HepG2 (cell line): Measurements from ENCODE around the gene TMEM236. TPM values are rescaled to one million over a fixed set of nuclear protein-coding genes. Genes with fewer than 3 reads are reported as not detected.

ENCODE experiments used
- ATAC-seq: fragments of 200-7000 bp; cut with Tn5 transposase; 3 replicates; pipeline ENCODE4 v1.9.1; 2020; ENCODE audit warnings: mild to moderate bottlenecking, moderate library complexity
- BruUV-seq: library from RNA; stranded (reverse); fragments of 400-500 nt; replicated peaks from 2 replicates; lab custom pipeline; 2021; lab: Mats Ljungman, UMichigan
- CTCF ChIA-PET: fragments of 300-600 bp; formaldehyde crosslinking; extraction: SDS; loops from one replicate; lab custom pipeline; 2021; ENCODE audit warnings: low total read pairs, inconsistent platforms, low intra/inter-chr PET ratio; lab: Yijun Ruan, JAX
- POLR2A ChIA-PET: fragments of 350-600 bp; sonication (Branson Sonifier 250); formaldehyde crosslinking; loops from one replicate; lab custom pipeline; 2020; ENCODE audit warnings: antibody characterized with exemption, inconsistent platforms; lab: Yijun Ruan, JAX
- DNase-seq: peaks from one replicate; pipeline ENCODE4 v3.0.0-alpha.2; 2015; ENCODE audit warnings: low spot score
- FAIRE-seq: peaks from 3 replicates; lab custom pipeline; 2011; peaks lifted over from hg19 to GRCh38; lab: Jason Lieb, UNC
- H2AFZ ChIP-seq: one replicate; pipeline ENCODE4 v1.6.1; 2011; ENCODE audit warnings: low read length, inconsistent platforms
- H3K27ac ChIP-seq: fragments of 300-600 bp; 3 replicates; pipeline ENCODE4 v1.8.0; 2011; ENCODE audit warnings: mixed run types, mild to moderate bottlenecking, mixed read lengths, low read length, inconsistent platforms; ENCODE audit not compliant: insufficient read depth; ENCODE audit errors: extremely low read length
- H3K27me3 ChIP-seq, 2 experiments: fragments of 200-600 bp in 1 of 2; 2 replicates in 1 of 2; 3 replicates in 1 of 2; pipeline versions ENCODE4 v1.6.0 to v1.8.0; 2011; ENCODE audit warnings: low read length in 2 of 2, mild to moderate bottlenecking in 2 of 2, moderate library complexity in 2 of 2, inconsistent platforms in 1 of 2; ENCODE audit not compliant: insufficient read depth in 2 of 2, control insufficient read depth in 1 of 2
- H3K36me3 ChIP-seq, 2 experiments: fragments of 200-600 bp in 1 of 2; replicated peaks in 1 of 2; 2 replicates in 1 of 2; 3 replicates in 1 of 2; pipeline versions ENCODE4 v1.5.1 to v1.8.0; 2011; ENCODE audit warnings: low read length in 2 of 2, inconsistent platforms in 1 of 2; ENCODE audit not compliant: insufficient read depth in 2 of 2, control insufficient read depth in 1 of 2
- H3K4me1 ChIP-seq: 2 replicates; pipeline ENCODE4 v1.5.1; 2012; ENCODE audit warnings: low read length, inconsistent platforms; ENCODE audit not compliant: insufficient read depth
- H3K4me2 ChIP-seq: 2 replicates; pipeline ENCODE4 v1.6.0; 2011; ENCODE audit warnings: low read depth, low read length, inconsistent platforms
- H3K4me3 ChIP-seq, 3 experiments: fragments of 200-600 bp in 1 of 3; sonication (generic), shearing (Covaris generic) in 1 of 3; replicated peaks in 1 of 3; 2 replicates each; pipeline ENCODE4 v1.5.1; 2011 to 2016; ENCODE audit warnings: low read length in 3 of 3, inconsistent platforms in 2 of 3, low read depth in 2 of 3, mild to moderate bottlenecking in 2 of 3, control low read depth in 1 of 3, mixed read lengths in 1 of 3; ENCODE audit not compliant: insufficient read depth in 1 of 3
- H3K79me2 ChIP-seq: one replicate; pipeline ENCODE4 v1.6.1; 2011; ENCODE audit warnings: low read length, inconsistent platforms; ENCODE audit not compliant: insufficient read depth
- H3K9ac ChIP-seq: 2 replicates; pipeline ENCODE4 v1.6.0; 2011; ENCODE audit warnings: mild to moderate bottlenecking, low read depth, low read length, inconsistent platforms; ENCODE audit not compliant: insufficient read depth
- H3K9me3 ChIP-seq: 2 replicates; pipeline ENCODE4 v1.5.1; 2012; ENCODE audit warnings: mild to moderate bottlenecking, low read length
- H4K20me1 ChIP-seq: 2 replicates; pipeline ENCODE4 v1.6.0; 2011; ENCODE audit warnings: inconsistent platforms, mild to moderate bottlenecking, low read length, moderate library complexity; ENCODE audit not compliant: insufficient read depth
- ELF1 ChIP-seq: sonication (generic); formaldehyde crosslinking; IDR thresholded peaks from 2 replicates; pipeline ENCODE4 v1.4.0; 2020; ENCODE audit warnings: missing genetic modification reagents
- MYC ChIP-seq: sonication (generic); formaldehyde crosslinking; IDR thresholded peaks from 2 replicates; pipeline ENCODE4 v1.9.0; 2021; ENCODE audit warnings: missing genetic modification reagents, borderline replicate concordance
- SMC3 ChIP-seq: IDR thresholded peaks from 2 replicates; pipeline ENCODE4 v1.6.1; 2011; ENCODE audit warnings: low read length, improper control_type of control experiment
- TBP ChIP-seq: sonication (generic); formaldehyde crosslinking; IDR thresholded peaks from 2 replicates; pipeline ENCODE4 v1.5.0; 2020; ENCODE audit warnings: missing genetic modification reagents
- XRCC5 ChIP-seq: fragments of 200-400 bp; formaldehyde crosslinking; optimal IDR thresholded peaks from 2 replicates; pipeline ENCODE3; 2017; ENCODE audit warnings: mild to moderate bottlenecking, low read length
- ZKSCAN5 ChIP-seq: sonication (generic); formaldehyde crosslinking; IDR thresholded peaks from 2 replicates; pipeline ENCODE4 v1.5.1; 2020; ENCODE audit warnings: mild to moderate bottlenecking, missing genetic modification reagents
- WGBS: methylation state at CpG from one replicate; pipeline ENCODE4 v1.1.6; 2017; ENCODE audit warnings: low lambda C conversion rate; 5-methylcytosine and 5-hydroxymethylcytosine counted together
- in situ Hi-C: cut with HindIII; loops from 2 replicates; pipeline ENCODE4 v1.10.0; 2017; ENCODE audit warnings: low pct_unique_long_range_greater_than_20kb; ENCODE audit not compliant: extremely low pct_ligation_motif_present
- intact Hi-C: fragments of 100-400 bp; cut with micrococcal nuclease; formaldehyde crosslinking; loops from one replicate; pipeline ENCODE4 v1.10.0; 2022; ENCODE audit not compliant: unreplicated experiment
- polyA plus RNA-seq, 8 experiments: library from polyadenylated mRNA; depleted of rRNA in 3 of 8; stranded (reverse) in 7 of 8; unstranded in 1 of 8; fragments of >200 nt; fragmentation: Illumina TruSeq in 4 of 8; extraction: Trizol in 4 of 8; gene quantifications; 2 replicates each; pipeline versions ENCODE4 v1.2.1 to v1.2.3, GENCODE V29; 2011 to 2016; ENCODE audit warnings: low read depth in 4 of 8, missing spikeins in 1 of 8, mixed read lengths in 1 of 8; ENCODE audit not compliant: insufficient read depth in 1 of 8
- total RNA-seq, 5 experiments: library from RNA; depleted of rRNA; stranded (reverse); fragments of >200 nt; fragmentation: Illumina TruSeq; extraction: Trizol; gene quantifications; 2 replicates each; pipeline ENCODE4 v1.2.3, GENCODE V29; 2016; ENCODE audit warnings: low read depth in 1 of 5

The TMEM236 gene
- total and polyA plus RNA-seq, 2 of the 13 experiments (the other 11 are each of a cell fraction or from before 2014, with no cell fraction given), result 0.04 to 0.08 TPM

GRCh38 chr10:17841050-17841449, 89.0 kb downstream of the TMEM236 start (continued):
- TF ChIP-seq XRCC5 (no peak), MYC (CRISPR knock-in tag) (no peak), ELF1 (CRISPR knock-in tag) (no peak)

DNA sequence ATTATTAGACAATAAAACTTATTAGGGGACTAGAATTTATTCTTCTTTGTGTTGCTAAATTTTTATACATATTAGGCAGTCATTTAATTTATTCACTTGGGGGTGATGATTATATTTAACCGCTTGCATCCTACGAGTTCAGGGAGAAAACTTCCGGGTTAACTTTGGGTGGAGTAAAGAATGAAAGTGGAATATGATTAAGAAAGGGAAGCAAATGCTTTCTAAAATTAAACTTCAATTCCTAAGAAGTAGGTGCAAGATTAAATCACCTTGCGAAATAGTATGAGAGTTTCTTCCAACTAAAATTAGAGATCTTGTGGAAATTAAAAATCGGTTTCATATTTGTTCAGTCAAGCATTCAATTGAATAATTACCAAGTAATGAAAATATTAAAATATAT, 90.6 kb downstream of the TMEM236 start:
- DNase-seq (no peak), ATAC-seq (no peak), FAIRE-seq (no peak)
- Histone ChIP-seq H3K27ac (no peak overlapping the region), H3K4me2 (no peak overlapping the region), H3K36me3 (no peaks in the 10 kb centered on the region), H3K27me3 (peaks cover 0 to 13% of the 10 kb centered on the region in 2 experiments; a peak in 2 of 5 replicates), H3K4me1 (no peaks in the 10 kb centered on the region), H3K9ac (no peak overlapping the region), H3K9me3 (no peaks in the 10 kb centered on the region), H4K20me1 (no peaks in the 10 kb centered on the region), H2AFZ (no peak overlapping the region), H3K4me3 (no peak overlapping the region), H3K79me2 (no peaks in the 10 kb centered on the region)
- no TSS peak for BruUV-seq
- intact Hi-C loops, result no loop called here
- ChIA-PET POLR2A (no interaction called here), CTCF (no interaction called here)
- in situ Hi-C loops, result loop anchor here (10.0 kb wide), 1 partner anchor 372 kb away; no protein-coding TSS in a partner anchor
- whole genome bisulfite sequencing, result 9% methylated on average over 5 of the region's 5 CpGs
- TF ChIP-seq TBP (CRISPR knock-in tag), result no peak

GRCh38 chr10:17847585-17848296, 95.7 kb downstream of the TMEM236 start:
- H3K4me3 ChIP-seq, result no peak overlapping the region
- POLR2A ChIA-PET, result no interaction called here
- intact Hi-C loops (loop anchor here (1.0 to 5.0 kb wide), 3 partner anchors 257 to 392 kb away; no protein-coding TSS in a partner anchor), in situ Hi-C loops (loop anchor here (10.0 kb wide), 1 partner anchor 367 kb away; no protein-coding TSS in a partner anchor)
- WGBS, result 14% methylated on average over 5 of the region's 5 CpGs
- BruUV-seq, result no TSS peak
- FAIRE-seq, result no peak
- no peaks in the 10 kb centered on the region for H4K20me1 ChIP-seq
- H3K27ac ChIP-seq, result no peak overlapping the region
- H3K9me3 ChIP-seq, result no peaks in the 10 kb centered on the region
- TF ChIP-seq SMC3 (0 out of 2 replicates have a peak, but pooled peaks have one; percentile 7), ZKSCAN5 (CRISPR knock-in tag) (no peak)
- no peak for ATAC-seq
- peaks cover 0 to 10% of the 10 kb centered on the region in 2 experiments; a peak in 2 of 5 replicates for H3K27me3 ChIP-seq
- H3K9ac ChIP-seq, result no peak overlapping the region
- DNase-seq, result no peak
- H3K4me1 ChIP-seq, result no peaks in the 10 kb centered on the region
- no peak overlapping the region for H3K4me2 ChIP-seq
- H3K79me2 ChIP-seq, result no peaks in the 10 kb centered on the region
- no peaks in the 10 kb centered on the region for H3K36me3 ChIP-seq
- no peak overlapping the region for H2AFZ ChIP-seq
- CTCF ChIA-PET, result no interaction called here
